Astrocyte (in vitro differentiated cells and primary cell): ENCODE measurements around the gene DPM1. TPM values are rescaled to one million over a fixed set of nuclear protein-coding genes. Genes with fewer than 3 reads are reported as not detected.

Experiments
- DNase-seq: peaks from one replicate; pipeline ENCODE4 v3.0.0-alpha.2; 2010; ENCODE audit warnings: low read depth
- FAIRE-seq: peaks from 2 replicates; lab custom pipeline; 2011; peaks lifted over from hg19 to GRCh38; lab: Jason Lieb, UNC
- H2AFZ ChIP-seq: 2 replicates; pipeline ENCODE4 v1.6.0; 2012; ENCODE audit warnings: low read depth, low read length, inconsistent platforms
- H3K27ac ChIP-seq: 2 replicates; pipeline ENCODE4 v1.5.1; 2011; ENCODE audit warnings: low read depth, low read length, inconsistent platforms
- H3K27me3 ChIP-seq: 2 replicates; pipeline ENCODE4 v1.6.0; 2011; ENCODE audit warnings: low read length, inconsistent platforms; ENCODE audit not compliant: insufficient read depth
- H3K36me3 ChIP-seq: 2 replicates; pipeline ENCODE4 v1.5.1; 2011; ENCODE audit warnings: low read length, inconsistent platforms; ENCODE audit not compliant: insufficient read depth
- H3K4me1 ChIP-seq: 2 replicates; pipeline ENCODE4 v1.5.1; 2011; ENCODE audit warnings: low read length, inconsistent platforms; ENCODE audit not compliant: insufficient read depth
- H3K4me2 ChIP-seq: 2 replicates; pipeline ENCODE4 v1.6.0; 2012; ENCODE audit warnings: low read length, inconsistent platforms
- H3K4me3 ChIP-seq: 2 replicates; pipeline ENCODE4 v1.5.1; 2011; ENCODE audit warnings: low read depth, mild to moderate bottlenecking, low read length, inconsistent platforms; ENCODE audit not compliant: insufficient read depth
- H3K79me2 ChIP-seq: 2 replicates; pipeline ENCODE4 v1.6.0; 2012; ENCODE audit warnings: mild to moderate bottlenecking, low read length, inconsistent platforms; ENCODE audit not compliant: insufficient read depth
- H3K9ac ChIP-seq: 2 replicates; pipeline ENCODE4 v1.6.0; 2012; ENCODE audit warnings: mild to moderate bottlenecking, low read length, inconsistent platforms
- H3K9me3 ChIP-seq: 2 replicates; pipeline ENCODE4 v1.5.1; 2012; ENCODE audit warnings: low read depth, mild to moderate bottlenecking, low read length, inconsistent platforms; ENCODE audit not compliant: insufficient read depth
- H4K20me1 ChIP-seq: 2 replicates; pipeline ENCODE4 v1.6.0; 2012; ENCODE audit warnings: low read length, inconsistent platforms; ENCODE audit not compliant: insufficient read depth
- H3K27ac Mint-ChIP-seq: one replicate; pipeline ENCODE4 v1.8.0; 2021; ENCODE audit warnings: mild to moderate bottlenecking, mixed read lengths; ENCODE audit not compliant: unreplicated experiment
- H3K27me3 Mint-ChIP-seq: one replicate; pipeline ENCODE4 v1.8.0; 2021; ENCODE audit warnings: low read depth, mixed read lengths; ENCODE audit not compliant: unreplicated experiment
- H3K36me3 Mint-ChIP-seq: one replicate; pipeline ENCODE4 v1.8.0; 2021; ENCODE audit warnings: low read depth, mixed read lengths; ENCODE audit not compliant: unreplicated experiment
- H3K4me1 Mint-ChIP-seq: one replicate; pipeline ENCODE4 v1.8.0; 2021; ENCODE audit warnings: low read depth, mixed read lengths; ENCODE audit not compliant: unreplicated experiment
- H3K4me3 Mint-ChIP-seq: one replicate; pipeline ENCODE4 v1.8.0; 2021; ENCODE audit warnings: mild to moderate bottlenecking, moderate library complexity, mixed read lengths; ENCODE audit not compliant: unreplicated experiment
- H3K9me3 Mint-ChIP-seq: one replicate; pipeline ENCODE4 v1.8.0; 2021; ENCODE audit warnings: mild to moderate bottlenecking, mixed read lengths; ENCODE audit not compliant: unreplicated experiment
- EZH2 ChIP-seq: IDR thresholded peaks from 2 replicates; pipeline ENCODE4 v1.6.1; 2012; ENCODE audit warnings: mild to moderate bottlenecking, low read length, inconsistent platforms; ENCODE audit not compliant: insufficient read depth
- total RNA-seq: library from RNA; stranded (reverse); gene quantifications from 2 replicates; pipeline ENCODE4 v1.2.1, GENCODE V29; 2021
- TF ChIP-seq, protein P1 (sequence below): IDR thresholded peaks from 2 replicates; pipeline ENCODE4 v1.5.1; 2011; ENCODE audit warnings: low read depth, mild to moderate bottlenecking, inconsistent platforms, low read length, moderate library complexity; ENCODE audit not compliant: insufficient read depth

Gene DPM1
- total RNA-seq, 1 donor from 2014 or later = 63.4 TPM

DNA sequence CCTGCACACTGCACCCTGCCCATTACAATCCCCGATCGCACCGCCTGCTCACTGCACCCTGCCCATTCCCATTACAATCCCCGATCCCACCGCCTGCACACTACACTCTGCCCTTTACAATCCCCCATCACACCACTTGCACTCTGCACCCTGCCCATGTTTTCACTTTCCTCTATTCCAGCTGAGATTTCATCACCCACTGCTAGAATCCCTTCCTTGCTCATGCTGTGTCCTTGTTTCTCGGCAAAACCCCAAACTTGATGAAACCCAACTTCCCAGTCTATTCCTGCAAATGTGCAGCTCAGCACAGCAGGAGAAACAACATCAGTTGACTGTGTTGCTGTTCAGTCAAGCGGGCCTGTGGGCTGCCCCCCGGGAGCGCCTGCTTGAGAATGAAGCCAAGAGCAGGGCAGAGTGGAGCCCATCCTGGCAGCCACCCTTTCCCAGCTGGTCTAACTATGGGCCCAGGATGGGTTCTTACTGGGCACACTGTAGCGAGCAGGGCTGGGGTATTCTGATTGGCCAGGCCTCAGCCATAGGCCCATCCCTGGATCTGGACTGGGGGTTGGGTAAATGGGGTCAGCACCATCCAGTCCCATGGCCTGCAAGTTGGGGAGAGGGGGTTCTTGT lies 17.5 kb upstream of the DPM1 start:
- H3K4me3 Mint-ChIP-seq = no peak overlapping the region
- Histone ChIP-seq H3K4me2 (no peak overlapping the region), H3K9ac (no peak overlapping the region), H3K27me3 (no peaks in the 10 kb centered on the region), H3K4me1 (peaks cover 14% of the 10 kb centered on the region), H3K27ac (no peak overlapping the region), H3K79me2 (no peaks in the 10 kb centered on the region), H3K4me3 (no peak overlapping the region), H4K20me1 (no peaks in the 10 kb centered on the region), H3K9me3 (no peaks in the 10 kb centered on the region), H2AFZ (no peak overlapping the region), H3K36me3 (no peaks in the 10 kb centered on the region)
- H3K36me3 Mint-ChIP-seq = peaks cover 2% of the 10 kb centered on the region
- peaks cover 7% of the 10 kb centered on the region for H3K9me3 Mint-ChIP-seq
- DNase-seq (no peak), FAIRE-seq (no peak)
- H3K27ac Mint-ChIP-seq = no peak overlapping the region
- TF ChIP-seq, protein P1, sequence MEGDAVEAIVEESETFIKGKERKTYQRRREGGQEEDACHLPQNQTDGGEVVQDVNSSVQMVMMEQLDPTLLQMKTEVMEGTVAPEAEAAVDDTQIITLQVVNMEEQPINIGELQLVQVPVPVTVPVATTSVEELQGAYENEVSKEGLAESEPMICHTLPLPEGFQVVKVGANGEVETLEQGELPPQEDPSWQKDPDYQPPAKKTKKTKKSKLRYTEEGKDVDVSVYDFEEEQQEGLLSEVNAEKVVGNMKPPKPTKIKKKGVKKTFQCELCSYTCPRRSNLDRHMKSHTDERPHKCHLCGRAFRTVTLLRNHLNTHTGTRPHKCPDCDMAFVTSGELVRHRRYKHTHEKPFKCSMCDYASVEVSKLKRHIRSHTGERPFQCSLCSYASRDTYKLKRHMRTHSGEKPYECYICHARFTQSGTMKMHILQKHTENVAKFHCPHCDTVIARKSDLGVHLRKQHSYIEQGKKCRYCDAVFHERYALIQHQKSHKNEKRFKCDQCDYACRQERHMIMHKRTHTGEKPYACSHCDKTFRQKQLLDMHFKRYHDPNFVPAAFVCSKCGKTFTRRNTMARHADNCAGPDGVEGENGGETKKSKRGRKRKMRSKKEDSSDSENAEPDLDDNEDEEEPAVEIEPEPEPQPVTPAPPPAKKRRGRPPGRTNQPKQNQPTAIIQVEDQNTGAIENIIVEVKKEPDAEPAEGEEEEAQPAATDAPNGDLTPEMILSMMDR = no peak
- TF ChIP-seq EZH2 = no peak
- H3K4me1 Mint-ChIP-seq = peaks cover 12% of the 10 kb centered on the region
- no peaks in the 10 kb centered on the region for H3K27me3 Mint-ChIP-seq

DNA sequence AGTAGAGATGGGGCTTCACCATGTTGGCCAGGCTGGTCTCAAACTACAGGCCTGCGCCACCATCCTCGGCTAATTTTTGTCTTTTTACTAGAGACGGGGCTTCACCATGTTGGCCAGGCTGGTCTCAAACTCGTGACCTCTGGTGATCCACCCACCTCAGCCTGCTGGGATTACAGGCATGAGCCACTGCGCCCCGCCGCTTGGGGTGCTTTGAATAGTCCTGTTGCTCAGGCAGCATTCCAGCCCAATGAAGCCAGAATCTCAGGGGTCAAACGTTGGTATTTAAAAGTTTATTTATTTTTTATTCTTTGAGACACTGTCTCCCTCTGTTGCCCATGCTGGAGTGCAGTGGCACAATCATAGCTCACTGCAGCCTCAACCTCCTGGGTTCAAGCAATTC lies 11.6 kb upstream of the DPM1 start:
- Mint-ChIP-seq H3K36me3 (no peaks in the 10 kb centered on the region), H3K4me3 (no peak overlapping the region), H3K4me1 (no peaks in the 10 kb centered on the region), H3K27me3 (peaks cover 10% of the 10 kb centered on the region), H3K9me3 (peaks cover 9% of the 10 kb centered on the region), H3K27ac (no peak overlapping the region)
- no peaks in the 10 kb centered on the region for H3K36me3 ChIP-seq
- H3K4me3 ChIP-seq = no peak overlapping the region
- H3K79me2 ChIP-seq = no peaks in the 10 kb centered on the region
- H3K4me1 ChIP-seq = no peaks in the 10 kb centered on the region
- H3K27ac ChIP-seq = no peak overlapping the region
- H3K27me3 ChIP-seq = peaks cover 5% of the 10 kb centered on the region
- TF ChIP-seq, protein P1 = no peak
- no peak for TF ChIP-seq EZH2
- FAIRE-seq (no peak), DNase-seq (no peak)
- no peak overlapping the region for H3K4me2 ChIP-seq
- no peaks in the 10 kb centered on the region for H3K9me3 ChIP-seq
- H4K20me1 ChIP-seq = no peaks in the 10 kb centered on the region
- no peak overlapping the region for H3K9ac ChIP-seq
- no peak overlapping the region for H2AFZ ChIP-seq

DNA sequence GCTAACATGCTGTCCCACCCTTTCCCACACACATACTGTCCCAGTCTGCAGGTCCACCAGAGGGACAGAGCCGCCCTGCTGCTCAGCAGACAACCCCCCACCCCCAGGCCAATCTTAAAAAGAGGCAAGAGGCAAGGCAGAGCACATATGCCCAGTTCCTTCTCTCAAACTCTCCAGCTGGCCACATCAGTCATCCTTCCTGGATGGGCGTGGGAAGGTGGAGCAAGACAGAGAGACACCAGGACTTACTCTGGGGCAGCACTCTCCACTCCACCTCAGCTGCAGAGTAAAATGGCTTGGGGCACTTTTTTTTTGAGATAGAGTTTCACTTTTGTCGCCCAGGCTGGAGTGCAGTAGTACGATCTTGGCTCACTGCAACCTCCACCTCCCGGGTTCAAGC lies 11.1 kb upstream of the DPM1 start:
- DNase-seq (no peak), FAIRE-seq (no peak)
- TF ChIP-seq, protein P1 = no peak
- no peak for TF ChIP-seq EZH2
- Histone ChIP-seq H3K9me3 (no peaks in the 10 kb centered on the region), H3K4me2 (no peak overlapping the region), H3K36me3 (no peaks in the 10 kb centered on the region), H3K27ac (no peak overlapping the region), H3K9ac (no peak overlapping the region), H3K27me3 (peaks cover 5% of the 10 kb centered on the region), H3K4me1 (no peaks in the 10 kb centered on the region), H2AFZ (no peak overlapping the region), H3K79me2 (no peaks in the 10 kb centered on the region), H4K20me1 (no peaks in the 10 kb centered on the region), H3K4me3 (no peak overlapping the region)
- Mint-ChIP-seq H3K4me1 (no peaks in the 10 kb centered on the region), H3K36me3 (no peaks in the 10 kb centered on the region), H3K9me3 (peaks cover 9% of the 10 kb centered on the region), H3K27ac (no peak overlapping the region), H3K4me3 (no peak overlapping the region), H3K27me3 (peaks cover 10% of the 10 kb centered on the region)
